GM12891 (cell line): Measurements from ENCODE around the gene RALGDS.
"Not testable (repeated sequence)": the region's sequence is repeated elsewhere in the genome, so short reads cannot be mapped to it uniquely, and the experiment has no call there.

Experiments
- PAX5 ChIP-seq: IDR thresholded peaks from 2 replicates; pipeline ENCODE4 v1.6.1; 2011; ENCODE audit warnings: low read length, moderate library complexity, mild to moderate bottlenecking; ENCODE audit not compliant: insufficient read depth, severe bottlenecking
- POLR2A ChIP-seq: IDR thresholded peaks from 2 replicates; pipeline ENCODE4 v1.6.1; 2011; ENCODE audit warnings: low read depth, low read length, control low read depth
- POLR2AphosphoS5 ChIP-seq: IDR thresholded peaks from 2 replicates; pipeline ENCODE4 v1.6.1; 2011; ENCODE audit warnings: low read depth, low read length, control low read depth
- TAF1 ChIP-seq: IDR thresholded peaks from 2 replicates; pipeline ENCODE4 v1.6.1; 2011; ENCODE audit warnings: low read depth, low read length, control low read depth

DNA sequence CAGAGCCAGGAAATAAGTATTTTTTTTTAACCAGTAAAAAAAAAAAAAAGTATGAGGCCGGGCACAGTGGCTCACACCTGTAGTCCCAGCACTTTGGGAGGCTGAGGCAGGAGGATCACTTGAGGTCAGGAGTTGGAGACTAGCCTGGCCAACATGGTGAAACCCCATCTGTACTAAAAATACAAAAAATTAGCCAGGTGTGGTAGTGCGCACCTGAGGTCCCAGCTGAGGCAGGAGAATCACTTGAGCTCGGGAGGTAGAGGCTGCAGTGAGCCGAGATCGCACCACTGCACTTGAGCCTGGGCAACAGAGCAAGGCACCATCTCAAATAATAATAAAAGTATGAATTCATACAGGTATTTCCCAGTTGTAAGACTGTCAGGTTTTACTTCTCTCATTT lies 48.8 kb downstream of the RALGDS start:
- not testable (repeated sequence) for TF ChIP-seq POLR2A, PAX5, POLR2AphosphoS5, TAF1
